GM18511 (cell line): ENCODE results near the gene DSCAM.
"Not testable (repeated sequence)": the region's sequence is repeated elsewhere in the genome, so short reads cannot be mapped to it uniquely, and the experiment has no call there.

ENCODE experiments used
- ATAC-seq: cut with Tn5 transposase; IDR thresholded peaks from one replicate; pipeline ENCODE4 v1.9.1; 2021; ENCODE audit warnings: mild to moderate bottlenecking, moderate library complexity; ENCODE audit not compliant: unreplicated experiment

Gene DSCAM

GRCh38 chr21:40339050-40339449 is 507.9 kb downstream of the DSCAM start:
- ATAC-seq = no peak

- ATAC-seq = no peak
Measured at GRCh38 chr21:40337981-40338380, 509.0 kb downstream of the DSCAM start.

DNA sequence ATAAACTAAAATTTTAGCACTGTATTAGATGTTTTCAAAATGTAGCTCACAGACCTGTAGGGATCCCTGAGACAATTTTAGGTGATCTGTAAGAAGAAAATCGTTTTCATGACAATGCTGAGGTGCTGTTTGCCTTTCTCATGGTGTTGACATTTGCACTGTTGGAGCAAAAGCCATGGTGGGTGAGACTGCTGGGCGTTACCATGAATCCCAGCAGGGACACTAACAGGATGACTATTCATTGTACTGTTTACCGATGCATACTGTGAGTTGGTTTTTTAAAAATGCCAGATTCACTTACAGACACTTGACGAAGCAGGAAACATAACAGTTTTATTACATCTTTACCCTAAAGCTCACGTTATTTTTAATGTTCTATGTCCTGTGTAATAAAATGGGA is 511.3 kb downstream of the DSCAM start:
- no peak for ATAC-seq

DNA sequence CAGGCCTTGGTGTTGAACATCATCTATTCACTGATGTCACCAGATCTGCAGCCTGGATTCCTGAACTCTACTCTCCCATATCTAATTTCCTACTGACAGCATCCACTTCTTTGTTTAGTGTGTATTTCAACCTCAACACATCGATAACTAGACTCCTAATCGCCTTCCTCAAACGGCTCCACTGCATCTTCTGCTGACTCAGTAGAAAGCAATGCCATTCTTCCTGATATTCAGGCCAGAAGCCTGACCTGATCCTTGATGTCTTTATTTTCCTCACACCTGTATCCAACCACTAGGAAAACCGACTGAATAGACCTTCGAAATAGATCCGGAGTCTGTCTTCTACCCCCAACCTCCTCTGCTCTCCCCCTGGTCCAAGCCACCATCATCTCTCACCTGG is 512.8 kb downstream of the DSCAM start:
- no peak for ATAC-seq

GRCh38 chr21:40333731-40334130 is 513.2 kb downstream of the DSCAM start:
- no peak for ATAC-seq

DNA sequence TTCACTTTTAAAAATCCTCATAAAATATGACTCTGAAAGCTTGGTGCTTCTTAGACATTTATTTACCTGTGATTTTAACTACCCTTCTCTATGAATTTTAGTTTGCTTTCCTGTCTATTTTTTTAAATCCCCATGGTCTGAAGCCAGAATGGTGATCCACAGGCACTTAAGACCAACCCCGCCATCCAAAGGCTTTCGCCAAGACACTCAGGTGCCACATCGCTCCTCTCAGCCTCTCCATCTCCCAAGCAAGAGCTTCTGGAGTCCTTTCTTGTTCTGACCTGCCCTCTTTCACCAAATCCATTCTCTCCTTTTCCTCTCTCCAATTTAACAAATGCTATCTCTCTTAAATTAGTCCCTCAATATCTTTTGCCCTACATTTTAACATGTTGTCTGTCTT is 515.2 kb downstream of the DSCAM start:
- ATAC-seq = no peak

DNA sequence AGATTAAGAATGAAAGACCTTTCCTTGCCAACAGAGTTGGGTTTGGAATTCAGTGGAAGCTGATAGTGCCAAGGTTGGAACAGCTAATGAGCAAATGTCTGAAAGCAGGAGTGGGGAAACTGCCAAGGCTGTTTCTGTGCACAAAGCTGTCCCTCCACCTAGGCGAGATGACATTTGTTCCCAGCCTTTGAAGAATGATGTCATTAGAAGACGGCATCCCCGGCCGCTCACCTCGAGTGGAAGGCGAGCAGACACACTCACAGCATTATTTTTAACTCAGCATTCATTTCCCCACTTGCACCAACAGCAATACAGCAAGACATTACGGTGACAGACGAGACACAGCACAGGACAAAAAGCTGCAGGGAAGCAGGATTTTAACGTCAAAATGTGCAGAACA is 515.8 kb downstream of the DSCAM start:
- ATAC-seq = no peak

DNA sequence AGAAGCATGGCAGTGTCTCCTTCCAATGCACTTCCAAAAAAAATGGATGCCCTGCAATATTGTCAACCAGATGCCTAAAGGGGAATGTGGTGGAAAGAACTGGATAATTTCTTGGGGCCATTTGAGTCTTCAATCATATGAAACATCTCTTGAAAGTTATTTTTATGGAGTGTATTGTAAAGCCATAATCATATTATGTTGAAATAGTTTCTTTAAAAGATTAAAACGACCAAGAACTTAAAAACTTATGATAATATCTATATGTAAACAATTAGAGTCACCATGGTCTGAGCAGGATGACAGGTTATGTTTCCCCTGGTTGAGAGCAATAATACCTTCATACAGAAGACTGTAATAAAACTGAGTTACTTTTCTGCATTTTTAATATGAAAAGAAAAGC is 522.6 kb downstream of the DSCAM start:
- no peak for ATAC-seq

- ATAC-seq = not testable (repeated sequence)
Measured at GRCh38 chr21:40320718-40321117, 526.2 kb downstream of the DSCAM start.

- no peak for ATAC-seq
Measured at GRCh38 chr21:40318371-40318770, 528.6 kb downstream of the DSCAM start.

- no peak for ATAC-seq
Measured at GRCh38 chr21:40316104-40316503, 530.9 kb downstream of the DSCAM start.

DNA sequence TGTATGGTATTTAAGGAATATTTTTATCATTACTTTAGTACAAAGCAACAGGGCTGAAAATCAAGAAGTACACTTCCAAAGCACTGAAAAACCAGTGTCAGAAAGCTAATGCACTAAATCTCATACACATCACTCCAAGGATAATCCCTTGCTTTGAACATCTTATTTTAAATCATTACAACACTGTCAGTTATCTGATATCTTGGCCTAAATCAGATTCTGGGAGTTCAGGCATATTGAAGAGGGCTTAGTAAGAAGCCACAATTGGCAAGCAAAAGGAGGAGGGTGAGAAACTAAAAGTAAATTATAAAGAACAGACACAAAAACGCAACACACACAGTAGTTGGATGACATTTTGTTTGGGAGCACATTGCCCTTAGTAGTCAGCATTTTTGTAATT is 531.3 kb downstream of the DSCAM start:
- ATAC-seq = no peak

GRCh38 chr21:40313260-40313659 is 533.7 kb downstream of the DSCAM start:
- ATAC-seq = no peak

- no peak for ATAC-seq
Measured at GRCh38 chr21:40300300-40300699, 546.7 kb downstream of the DSCAM start.

DNA sequence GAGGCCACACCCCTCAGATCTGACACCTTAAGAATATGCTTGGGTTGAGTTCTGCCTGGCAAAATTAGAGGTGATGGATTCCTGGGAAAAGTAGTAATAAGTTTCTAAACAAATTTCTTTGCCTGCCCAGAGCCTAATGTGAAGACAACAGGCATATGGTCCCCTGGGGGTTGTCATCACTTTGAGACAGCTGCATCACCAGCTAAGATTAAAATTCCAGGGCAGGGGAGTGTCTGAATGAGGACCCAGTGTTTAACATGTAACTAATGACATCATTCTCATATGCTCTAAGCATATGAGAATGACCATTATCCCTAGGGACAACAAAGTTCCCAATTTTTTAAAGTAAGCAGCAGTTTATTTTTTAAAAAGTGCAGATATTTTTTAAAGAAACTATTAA is 547.5 kb downstream of the DSCAM start:
- ATAC-seq = no peak

GRCh38 chr21:40294345-40294744 is 552.6 kb downstream of the DSCAM start:
- no peak for ATAC-seq

DNA sequence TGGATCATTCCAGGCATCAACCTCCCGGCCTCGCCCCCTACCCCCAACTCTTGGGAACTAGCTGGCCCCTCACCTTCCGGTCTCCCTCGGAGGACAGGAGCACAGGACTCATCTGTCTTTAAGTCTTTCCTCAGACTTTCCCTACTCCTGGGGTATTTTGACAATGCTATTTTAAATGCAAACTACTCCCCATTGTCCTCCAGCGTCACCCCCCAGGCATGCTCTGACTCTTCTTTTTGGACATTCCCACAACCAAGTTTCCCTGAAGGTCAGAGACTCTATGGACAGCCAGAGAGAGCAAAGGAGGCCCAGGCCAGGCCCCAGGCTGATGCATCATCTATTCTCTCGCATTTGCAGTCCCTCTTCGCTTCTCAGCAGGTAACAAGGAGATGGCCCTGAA is 555.4 kb downstream of the DSCAM start:
- ATAC-seq = no peak

GRCh38 chr21:40284409-40284808 is 562.5 kb downstream of the DSCAM start:
- no peak for ATAC-seq

DNA sequence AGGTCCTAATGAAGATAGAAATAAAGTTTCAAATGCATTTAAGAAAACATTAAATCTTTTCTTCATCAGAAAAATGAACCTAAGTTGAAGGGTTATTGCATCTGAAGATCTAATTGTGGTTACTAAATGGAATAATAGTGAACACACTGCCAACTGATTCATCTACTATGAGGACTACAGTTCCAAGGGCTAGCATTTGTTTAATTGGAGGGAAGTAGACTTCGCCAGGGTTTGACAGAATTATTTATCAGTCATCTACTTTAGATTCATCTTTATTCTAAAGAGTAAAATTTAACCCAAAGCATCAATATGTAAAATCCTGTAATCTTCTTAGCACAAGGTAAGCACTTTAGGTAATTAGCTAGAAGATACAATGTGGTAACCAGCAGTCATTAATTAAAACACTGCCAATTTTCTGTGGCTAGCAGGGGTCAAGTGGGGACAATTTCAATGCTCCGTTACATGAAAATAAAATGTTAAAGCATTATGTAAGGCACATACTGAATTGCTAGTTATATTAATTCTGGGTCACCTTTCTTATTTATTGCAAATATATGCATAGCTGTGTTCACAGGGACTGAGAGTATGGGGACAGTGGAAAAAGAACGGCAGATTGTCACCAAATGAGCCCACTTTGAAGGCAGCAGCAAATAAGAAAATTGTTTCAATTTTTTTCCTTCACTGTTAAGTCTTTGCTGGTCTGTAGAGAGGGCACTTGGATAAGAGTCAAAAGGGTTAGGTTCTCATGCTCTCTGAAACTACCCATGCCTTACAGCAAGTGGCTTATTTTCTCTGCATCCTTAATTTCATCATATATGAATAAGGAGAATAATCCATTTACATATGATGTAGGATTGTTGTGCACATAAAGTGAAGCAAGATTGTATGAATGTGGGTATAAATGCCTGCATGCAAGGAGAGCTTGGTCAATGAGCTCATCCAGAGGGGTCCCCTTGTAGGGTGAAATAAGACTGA is 563.8 kb downstream of the DSCAM start:
- no peak for ATAC-seq

DNA sequence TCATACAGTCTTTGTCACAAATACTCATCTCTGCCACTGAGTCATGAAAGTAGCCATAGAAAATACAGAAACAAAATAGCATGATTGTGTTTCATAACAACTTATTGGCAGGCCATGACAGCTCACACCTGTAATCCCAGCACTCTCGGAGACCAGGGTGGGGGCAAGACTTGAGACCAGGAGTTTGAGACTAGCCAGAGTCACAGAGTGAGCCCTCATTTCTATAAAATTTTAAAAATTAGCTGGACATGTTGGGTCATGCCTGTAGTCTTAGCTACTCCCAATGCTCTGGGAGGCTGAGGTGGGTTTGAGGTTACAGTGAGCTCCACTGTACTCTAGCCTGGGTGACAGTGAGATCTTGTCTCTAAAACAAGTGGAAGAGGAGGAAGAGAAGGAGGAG is 568.6 kb downstream of the DSCAM start:
- ATAC-seq = no peak

- ATAC-seq = no peak
Measured at GRCh38 chr21:40276001-40276400, 571.0 kb downstream of the DSCAM start.

DNA sequence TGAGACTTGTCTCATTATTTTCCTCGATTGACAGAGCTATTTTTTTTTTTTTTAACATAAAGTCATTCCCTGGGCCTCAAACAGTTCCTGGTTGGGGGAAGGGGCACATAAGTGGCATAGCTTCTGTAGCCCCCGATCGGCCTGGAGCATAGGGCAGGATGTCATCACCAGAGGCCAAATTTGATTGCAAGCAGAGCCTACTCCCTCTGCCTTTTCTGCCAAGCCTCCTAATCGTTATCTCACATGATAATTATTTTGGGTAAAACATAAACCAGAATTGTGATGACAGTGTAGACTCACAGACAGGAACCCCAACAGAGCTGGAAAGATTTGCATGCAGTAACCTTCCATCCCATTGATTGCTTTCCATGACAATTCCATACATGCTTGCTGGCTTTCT is 574.9 kb downstream of the DSCAM start:
- ATAC-seq = no peak

GRCh38 chr21:40271164-40271563 is 575.8 kb downstream of the DSCAM start:
- no peak for ATAC-seq
